ENCODE results near the gene SUCNR1. TPM values are rescaled to one million over a fixed set of nuclear protein-coding genes. Genes with fewer than 3 reads are reported as not detected.
"Not testable (repeated sequence)": the region's sequence is repeated elsewhere in the genome, so short reads cannot be mapped to it uniquely, and the experiment has no call there.

Gene SUCNR1
- total RNA-seq, 1 donor from 2014 or later = not detected

- no peak for DNase-seq
- Mint-ChIP-seq H3K4me3 (ENCODE audit: unreplicated experiment) (no peak overlapping the region), H3K9me3 (ENCODE audit: unreplicated experiment) (no peaks in the 10 kb centered on the region), H3K27me3 (ENCODE audit: unreplicated experiment) (no peaks in the 10 kb centered on the region), H3K36me3 (ENCODE audit: unreplicated experiment) (no peaks in the 10 kb centered on the region), H3K27ac (ENCODE audit: unreplicated experiment) (no peak overlapping the region), H3K4me1 (ENCODE audit: low read depth, unreplicated experiment) (no peaks in the 10 kb centered on the region)
- TF ChIP-seq, protein P1, sequence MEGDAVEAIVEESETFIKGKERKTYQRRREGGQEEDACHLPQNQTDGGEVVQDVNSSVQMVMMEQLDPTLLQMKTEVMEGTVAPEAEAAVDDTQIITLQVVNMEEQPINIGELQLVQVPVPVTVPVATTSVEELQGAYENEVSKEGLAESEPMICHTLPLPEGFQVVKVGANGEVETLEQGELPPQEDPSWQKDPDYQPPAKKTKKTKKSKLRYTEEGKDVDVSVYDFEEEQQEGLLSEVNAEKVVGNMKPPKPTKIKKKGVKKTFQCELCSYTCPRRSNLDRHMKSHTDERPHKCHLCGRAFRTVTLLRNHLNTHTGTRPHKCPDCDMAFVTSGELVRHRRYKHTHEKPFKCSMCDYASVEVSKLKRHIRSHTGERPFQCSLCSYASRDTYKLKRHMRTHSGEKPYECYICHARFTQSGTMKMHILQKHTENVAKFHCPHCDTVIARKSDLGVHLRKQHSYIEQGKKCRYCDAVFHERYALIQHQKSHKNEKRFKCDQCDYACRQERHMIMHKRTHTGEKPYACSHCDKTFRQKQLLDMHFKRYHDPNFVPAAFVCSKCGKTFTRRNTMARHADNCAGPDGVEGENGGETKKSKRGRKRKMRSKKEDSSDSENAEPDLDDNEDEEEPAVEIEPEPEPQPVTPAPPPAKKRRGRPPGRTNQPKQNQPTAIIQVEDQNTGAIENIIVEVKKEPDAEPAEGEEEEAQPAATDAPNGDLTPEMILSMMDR (IDR thresholded peaks at IDR 0.05; ENCODE audit: partially characterized antibody, unreplicated experiment) = no peak
Observed at GRCh38 chr3:151923901-151924300, 50.5 kb downstream of the SUCNR1 start.

DNA sequence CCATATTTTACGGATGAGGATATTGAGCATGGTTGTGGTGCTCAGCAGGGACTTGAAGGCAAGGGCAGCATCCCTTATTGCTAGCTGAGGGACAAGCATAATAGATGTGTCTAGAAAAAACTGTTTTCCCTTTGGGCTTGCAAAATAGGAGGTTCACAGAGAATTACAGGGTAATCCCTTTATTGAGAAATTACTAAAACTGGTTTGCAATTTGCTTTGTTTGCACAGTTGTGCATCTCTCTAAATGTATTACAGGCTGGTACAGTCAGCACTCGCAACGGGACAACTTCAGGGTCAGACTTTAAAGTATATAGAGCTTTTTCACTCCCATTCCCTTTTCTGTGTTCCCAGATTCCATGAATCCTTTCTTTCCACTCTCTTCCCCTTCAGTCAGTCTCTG is 51.3 kb downstream of the SUCNR1 start:
- no peaks in the 10 kb centered on the region for H3K4me1 Mint-ChIP-seq (ENCODE audit: low read depth, unreplicated experiment)
- no peak for DNase-seq
- no peaks in the 10 kb centered on the region for H3K9me3 Mint-ChIP-seq (ENCODE audit: unreplicated experiment)
- TF ChIP-seq, protein P1 (IDR thresholded peaks at IDR 0.05; ENCODE audit: partially characterized antibody, unreplicated experiment) = no peak
- no peaks in the 10 kb centered on the region for H3K27me3 Mint-ChIP-seq (ENCODE audit: unreplicated experiment)
- no peak overlapping the region for H3K27ac Mint-ChIP-seq (ENCODE audit: unreplicated experiment)
- H3K4me3 Mint-ChIP-seq (ENCODE audit: unreplicated experiment) = no peak overlapping the region
- H3K36me3 Mint-ChIP-seq (ENCODE audit: unreplicated experiment) = no peaks in the 10 kb centered on the region

- H3K9me3 Mint-ChIP-seq (ENCODE audit: unreplicated experiment) = no peaks in the 10 kb centered on the region
- DNase-seq = no peak
- H3K36me3 Mint-ChIP-seq (ENCODE audit: unreplicated experiment) = no peaks in the 10 kb centered on the region
- H3K27me3 Mint-ChIP-seq (ENCODE audit: unreplicated experiment) = no peaks in the 10 kb centered on the region
- TF ChIP-seq, protein P1 (IDR thresholded peaks at IDR 0.05; ENCODE audit: partially characterized antibody, unreplicated experiment) = no peak
- no peaks in the 10 kb centered on the region for H3K4me1 Mint-ChIP-seq (ENCODE audit: low read depth, unreplicated experiment)
- H3K4me3 Mint-ChIP-seq (ENCODE audit: unreplicated experiment) = no peak overlapping the region
- no peak overlapping the region for H3K27ac Mint-ChIP-seq (ENCODE audit: unreplicated experiment)
Observed at GRCh38 chr3:151925419-151925818, 52.0 kb downstream of the SUCNR1 start.

GRCh38 chr3:151925876-151926275 is 52.4 kb downstream of the SUCNR1 start:
- no peak for DNase-seq
- no peak overlapping the region for H3K27ac Mint-ChIP-seq (ENCODE audit: unreplicated experiment)
- no peaks in the 10 kb centered on the region for H3K9me3 Mint-ChIP-seq (ENCODE audit: unreplicated experiment)

DNA sequence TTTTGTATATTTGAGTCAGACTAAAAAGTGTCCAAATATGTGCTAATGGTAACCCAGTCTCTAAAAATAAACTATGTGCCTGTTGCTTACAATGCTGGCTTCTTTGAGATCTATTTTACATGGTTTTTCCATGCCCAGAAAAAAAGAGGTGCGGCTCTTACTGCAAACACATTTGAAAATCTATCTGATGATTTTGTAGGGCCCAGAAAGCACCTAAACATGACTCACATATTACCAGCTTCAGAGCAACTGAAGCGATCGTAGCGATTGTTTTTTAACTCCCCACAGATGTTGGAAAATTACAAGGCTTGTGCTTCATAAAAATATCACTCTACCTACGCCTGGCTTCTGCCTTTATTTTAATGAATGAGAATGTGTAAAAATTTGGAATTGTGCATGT is 53.5 kb downstream of the SUCNR1 start:
- Mint-ChIP-seq H3K27ac (ENCODE audit: unreplicated experiment) (no peak overlapping the region), H3K9me3 (ENCODE audit: unreplicated experiment) (no peaks in the 10 kb centered on the region), H3K36me3 (ENCODE audit: unreplicated experiment) (no peaks in the 10 kb centered on the region), H3K4me3 (ENCODE audit: unreplicated experiment) (no peak overlapping the region), H3K4me1 (ENCODE audit: low read depth, unreplicated experiment) (no peaks in the 10 kb centered on the region), H3K27me3 (ENCODE audit: unreplicated experiment) (no peaks in the 10 kb centered on the region)
- no peak for DNase-seq
- TF ChIP-seq, protein P1 (IDR thresholded peaks at IDR 0.05; ENCODE audit: partially characterized antibody, unreplicated experiment) = no peak

More at GRCh38 chr3:151925876-151926275, 52.4 kb downstream of the SUCNR1 start:
- Mint-ChIP-seq H3K4me3 (ENCODE audit: unreplicated experiment) (no peak overlapping the region), H3K36me3 (ENCODE audit: unreplicated experiment) (no peaks in the 10 kb centered on the region), H3K27me3 (ENCODE audit: unreplicated experiment) (no peaks in the 10 kb centered on the region), H3K4me1 (ENCODE audit: low read depth, unreplicated experiment) (no peaks in the 10 kb centered on the region)
- TF ChIP-seq, protein P1 (IDR thresholded peaks at IDR 0.05; ENCODE audit: partially characterized antibody, unreplicated experiment) = no peak

DNA sequence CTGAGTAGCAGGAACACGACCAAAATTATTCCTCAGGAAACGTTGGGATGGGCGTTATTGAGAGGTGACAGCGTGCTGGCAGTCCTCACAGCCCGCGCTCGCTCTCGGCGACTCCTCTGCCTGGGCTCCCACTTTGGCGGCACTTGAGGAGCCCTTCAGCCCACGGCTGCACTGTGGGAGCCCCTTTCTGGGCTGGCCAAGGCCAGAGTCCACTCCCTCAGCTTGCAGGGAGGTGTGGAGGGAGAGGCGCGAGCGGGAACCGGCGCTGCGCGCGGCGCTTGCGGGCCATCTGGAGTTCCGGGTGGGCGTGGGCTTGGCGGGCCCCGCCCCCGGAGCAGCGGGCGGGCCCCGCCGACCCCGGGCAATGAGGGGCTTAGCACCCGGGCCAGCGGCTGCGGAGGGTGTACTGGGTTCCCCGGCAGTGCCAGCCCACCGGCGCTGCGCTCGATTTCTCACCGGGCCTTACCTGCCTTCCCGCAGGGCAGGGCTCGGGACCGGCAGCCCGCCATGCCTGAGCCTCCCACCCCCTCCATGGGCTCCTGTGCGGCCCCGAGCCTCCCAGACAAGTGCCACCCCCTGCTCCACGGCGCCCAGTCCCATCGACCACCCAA is 54.6 kb downstream of the SUCNR1 start:
- not testable (repeated sequence) for H3K9me3 Mint-ChIP-seq (ENCODE audit: unreplicated experiment); H3K4me1 Mint-ChIP-seq (ENCODE audit: low read depth, unreplicated experiment)

More for the DNA sequence above, 54.6 kb downstream of the SUCNR1 start:
- not testable (repeated sequence) for H3K27ac Mint-ChIP-seq (ENCODE audit: unreplicated experiment); DNase-seq; H3K36me3 Mint-ChIP-seq (ENCODE audit: unreplicated experiment); H3K4me3 Mint-ChIP-seq (ENCODE audit: unreplicated experiment); H3K27me3 Mint-ChIP-seq (ENCODE audit: unreplicated experiment)

Measured in glutamatergic neuron (in vitro differentiated cells).